DMS79 (cell line): ENCODE measurements around the gene OR52R1.
A peak's percentile ranks its signal among the peaks of the same experiment; 100 is the strongest.
"Not testable (repeated sequence)": the region's sequence is repeated elsewhere in the genome, so short reads cannot be mapped to it uniquely, and the experiment has no call there.

Experiments used
- DNase-seq: peaks from one replicate; lab custom pipeline; 2025; lab: John Stamatoyannopoulos, UW

The OR52R1 gene

DNA sequence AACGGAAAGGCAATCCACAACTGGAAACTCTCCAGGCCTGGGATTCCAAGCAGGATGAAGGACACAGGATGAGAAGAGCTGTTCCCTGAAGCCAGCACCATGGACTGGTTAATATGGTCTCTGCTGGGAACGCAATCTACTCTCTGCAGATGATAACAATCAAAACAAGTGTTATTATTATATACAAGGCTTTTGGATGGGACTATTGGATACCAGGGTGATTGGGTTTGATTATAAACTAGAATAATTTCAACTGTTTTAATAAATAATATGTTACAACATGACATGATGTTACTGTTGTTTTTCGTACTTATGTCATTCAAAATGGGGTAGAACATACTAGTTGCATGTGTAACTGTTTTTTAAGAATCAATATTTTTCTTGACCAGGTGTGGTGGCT, at the start of gene OR52R1:
TSS of gene OR52R1 (minus strand) at position 101 of the 400 bp plus-strand sequence. CDS start at position 101, 0 bp downstream.
- DNase-seq, result no peak

GRCh38 chr11:4851033-4851432, 46.9 kb upstream of the OR52R1 start:
- no peak for DNase-seq

DNA sequence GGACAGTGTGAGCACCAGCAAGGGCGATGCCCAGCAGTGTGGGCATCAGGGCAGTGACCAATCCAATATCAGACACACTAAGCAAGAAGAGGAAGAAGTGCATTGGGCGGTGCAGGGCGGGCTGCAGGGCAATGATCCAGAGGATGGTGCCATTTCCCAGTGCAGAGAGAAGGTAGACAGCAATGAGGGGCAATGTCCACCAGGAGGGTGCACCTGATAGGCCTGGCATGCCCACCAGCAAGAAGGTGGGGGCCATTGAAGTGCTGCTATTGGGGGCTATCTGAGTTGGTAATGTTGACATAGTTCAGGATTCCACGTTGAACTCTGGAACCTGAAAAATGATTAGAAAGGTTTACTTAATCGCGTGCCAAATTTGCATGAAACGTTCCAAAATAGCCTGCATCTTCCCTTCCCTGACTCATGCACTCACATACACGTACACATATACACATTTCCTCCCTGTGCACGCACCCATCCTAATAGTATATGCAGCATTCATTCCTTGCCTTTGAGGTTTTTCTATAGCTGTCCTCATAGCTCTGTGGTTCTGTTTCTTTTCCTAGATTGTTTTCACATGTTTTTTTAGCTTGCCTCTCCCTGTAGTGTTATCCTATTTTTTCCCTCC, 44.8 kb upstream of the OR52R1 start, which contains the start of gene OR51S1:
TSS of gene OR51S1 (minus strand) at position 301 of the 625 bp plus-strand sequence. CDS start at position 301, 0 bp downstream.
- DNase-seq, result no peak

- DNase-seq, result no peak
These were observed 35.8 kb upstream of the OR52R1 start for GRCh38 chr11:4839851-4840549.

GRCh38 chr11:4830909-4831308, 26.7 kb upstream of the OR52R1 start:
- DNase-seq, result no peak

- peak; percentile 33 for DNase-seq
These were observed 26.2 kb upstream of the OR52R1 start for GRCh38 chr11:4830346-4830745.

GRCh38 chr11:4826425-4826824, 22.2 kb upstream of the OR52R1 start:
- no peak for DNase-seq

DNA sequence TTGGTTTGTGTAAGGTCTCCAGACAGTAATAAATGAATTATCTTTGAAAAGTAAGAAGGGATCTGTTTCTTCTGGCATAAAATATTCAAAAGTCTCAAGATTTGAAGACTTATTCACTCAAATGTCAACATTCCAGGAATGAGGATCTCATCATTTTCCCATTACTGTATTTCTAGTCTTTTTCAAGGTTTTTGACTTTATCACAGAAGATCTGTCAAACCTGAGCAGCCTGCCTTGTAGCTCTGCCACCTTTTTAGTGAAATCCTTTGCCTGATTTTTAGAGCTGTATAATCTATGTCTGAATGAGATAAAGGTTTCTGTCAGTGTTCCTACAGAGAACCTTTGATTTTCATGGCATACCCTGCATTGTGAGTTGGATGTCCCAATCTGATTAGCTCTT, 21.0 kb upstream of the OR52R1 start:
- no peak for DNase-seq

- DNase-seq, result no peak
These were observed 16.8 kb upstream of the OR52R1 start, which contains the start of gene OR51F2 for GRCh38 chr11:4821021-4821420. Gene OR51F2 (plus strand): TSS chr11:4821321. CDS start chr11:4821422, 101 bp downstream.

DNA sequence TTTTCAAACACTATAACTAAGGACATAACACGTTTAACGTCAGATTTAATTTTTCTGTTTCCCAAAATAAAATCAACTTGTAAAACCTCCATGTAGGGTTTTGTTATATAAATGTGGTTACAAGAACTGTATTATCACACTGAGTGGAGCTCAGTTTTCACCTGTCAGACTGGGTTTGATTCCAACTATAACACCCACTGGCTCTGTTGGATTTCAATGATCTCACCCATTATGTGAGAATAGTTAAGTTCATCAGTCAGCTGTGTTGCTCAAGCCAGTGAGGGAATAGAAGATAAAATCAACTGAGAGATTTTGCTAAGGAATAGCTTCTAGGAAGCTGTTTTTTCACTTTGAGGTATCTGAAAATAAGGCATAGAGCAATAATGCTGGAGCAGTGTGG, 5.1 kb upstream of the OR52R1 start:
- DNase-seq, result no peak

DNA sequence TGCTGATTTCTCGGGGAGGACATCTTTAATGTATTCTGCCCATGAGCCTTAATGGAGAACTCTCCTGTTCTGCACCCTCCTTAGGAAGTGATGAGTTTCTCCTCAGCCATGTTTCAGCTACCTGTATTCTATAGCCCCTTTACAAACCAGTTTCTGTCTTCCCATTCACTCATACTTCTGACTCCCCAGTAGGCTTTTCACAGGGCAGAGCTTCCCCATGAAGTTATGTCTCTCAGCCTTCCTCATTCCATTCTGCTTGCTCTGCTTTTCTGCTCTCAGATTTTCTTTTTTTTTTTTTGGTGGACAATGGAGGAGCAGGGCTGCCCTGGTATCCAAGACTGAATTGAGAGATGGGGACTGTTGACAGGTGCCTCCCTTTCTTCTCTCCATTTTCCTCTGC, 4.3 kb upstream of the OR52R1 start:
- no peak for DNase-seq

- DNase-seq, result not testable (repeated sequence)
These were observed 2.9 kb downstream of the OR52R1 start for GRCh38 chr11:4801316-4801715.

- no peak for DNase-seq
These were observed 5.6 kb downstream of the OR52R1 start for GRCh38 chr11:4798427-4799183.

GRCh38 chr11:4797206-4797605, 7.0 kb downstream of the OR52R1 start:
- no peak for DNase-seq

- no peak for DNase-seq
These were observed 21.7 kb downstream of the OR52R1 start for GRCh38 chr11:4782454-4782853.

GRCh38 chr11:4769838-4770237, 34.3 kb downstream of the OR52R1 start, which contains the start of gene OR51F1:
Gene OR51F1 (minus strand): TSS chr11:4769938. CDS start chr11:4769938, 0 bp downstream.
- DNase-seq, result no peak

GRCh38 chr11:4768094-4768493, 36.1 kb downstream of the OR52R1 start:
- no peak for DNase-seq

GRCh38 chr11:4766420-4767043, 37.6 kb downstream of the OR52R1 start:
- DNase-seq, result no peak

DNA sequence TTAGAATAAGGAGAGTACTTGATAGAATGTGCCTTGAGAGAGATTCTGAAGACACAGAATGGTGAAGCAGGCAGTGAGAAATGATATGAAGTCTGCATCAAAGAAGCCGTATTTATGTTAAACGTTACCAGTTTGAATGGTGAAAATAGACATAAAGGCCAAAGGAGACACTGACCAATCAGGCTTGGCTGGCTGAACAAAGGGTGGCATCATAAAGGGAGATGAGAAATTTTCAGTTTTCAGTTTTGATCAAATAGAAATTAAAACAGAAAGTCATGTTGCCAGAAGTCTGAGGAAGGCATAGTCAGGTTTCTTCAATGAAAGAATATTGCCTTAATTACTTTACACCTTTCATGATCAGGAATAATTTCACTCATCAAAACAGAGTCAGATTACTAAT, 41.1 kb downstream of the OR52R1 start:
- DNase-seq, result no peak
